HCT116 (cell line): Measurements from ENCODE around the gene PRICKLE3. TPM values are rescaled to one million over a fixed set of nuclear protein-coding genes. Genes with fewer than 3 reads are reported as not detected.

Source experiments
- ATAC-seq: fragments of 200-7000 bp; cut with Tn5 transposase; 2 replicates; pipeline ENCODE4 v1.9.1; 2020; ENCODE audit warnings: mild to moderate bottlenecking, moderate library complexity
- BruUV-seq: library from RNA; stranded (reverse); fragments of 400-500 nt; replicated peaks from 2 replicates; lab custom pipeline; 2021; lab: Mats Ljungman, UMichigan
- CTCF ChIA-PET: fragments of 300-600 bp; sonication (Branson Sonifier 250); formaldehyde crosslinking; loops from one replicate; lab custom pipeline; 2021; ENCODE audit warnings: antibody characterized with exemption; lab: Charles Lee
- POLR2A ChIA-PET: fragments of 300-600, 350-600 bp; sonication (Branson Sonifier 250); formaldehyde crosslinking; loops from one replicate; lab custom pipeline; 2021; ENCODE audit warnings: antibody characterized with exemption; lab: Charles Lee
- RAD21 ChIA-PET, 2 experiments: fragments of 300-600 bp; sonication (Branson Sonifier 250); formaldehyde crosslinking; loops; one replicate each; lab custom pipeline; 2023; ENCODE audit warnings: low total read pairs in 2 of 2; ENCODE audit not compliant: uncharacterized antibody in 2 of 2, unreplicated experiment in 2 of 2, low non-redundant PET in 1 of 2; lab: Charles Lee
- DNase-seq: peaks from one replicate; pipeline ENCODE4 v3.0.0-alpha.2; 2010; ENCODE audit warnings: low read depth, low spot score
- H2AFZ ChIP-seq: fragments of 200-600 bp; shearing (Covaris generic), sonication (generic); 2 replicates; pipeline ENCODE4 v1.6.1; 2017; ENCODE audit warnings: low read depth, mixed run types, mixed read lengths, antibody characterized with exemption, low read length; ENCODE audit not compliant: poor library complexity, severe bottlenecking
- H3K27ac ChIP-seq: 2 replicates; pipeline ENCODE4 v1.5.1; 2012; ENCODE audit warnings: low read depth, low read length
- H3K27me3 ChIP-seq: fragments of 200-600 bp; sonication (generic); 2 replicates; pipeline ENCODE4 v1.6.1; 2016; ENCODE audit warnings: mixed run types, low read length, mixed read lengths; ENCODE audit not compliant: insufficient read depth
- H3K36me3 ChIP-seq, 2 experiments: fragments of 200-500 bp in 1 of 2; fragments of 200-600 bp in 1 of 2; sonication (Bioruptor generic) in 1 of 2; sonication (generic) in 1 of 2; 2 replicates each; pipeline versions ENCODE4 v1.5.1 to v1.6.1; 2014 to 2016; ENCODE audit warnings: low read length in 2 of 2, inconsistent platforms in 1 of 2, mixed read lengths in 1 of 2, mixed run types in 1 of 2; ENCODE audit not compliant: insufficient read depth in 2 of 2, control insufficient read depth in 1 of 2
- H3K4me1 ChIP-seq, 2 experiments: fragments of 200-600 bp in 1 of 2; sonication (generic) in 1 of 2; 2 replicates each; pipeline versions ENCODE4 v1.5.1 to v1.6.1; 2012 to 2017; ENCODE audit warnings: low read length in 2 of 2, inconsistent platforms in 1 of 2, mild to moderate bottlenecking in 1 of 2, mixed read lengths in 1 of 2, mixed run types in 1 of 2, moderate library complexity in 1 of 2; ENCODE audit not compliant: insufficient read depth in 2 of 2, control insufficient read depth in 1 of 2
- H3K4me2 ChIP-seq: fragments of 200-600 bp; sonication (generic); 2 replicates; pipeline ENCODE4 v1.6.1; 2017; ENCODE audit warnings: mixed run types, low read length, mixed read lengths
- H3K4me3 ChIP-seq, 2 experiments: fragments of 200-600 bp in 1 of 2; sonication (generic) in 1 of 2; replicated peaks in 1 of 2; 2 replicates each; pipeline ENCODE4 v1.5.1; 2011 to 2016; ENCODE audit warnings: low read length in 2 of 2, control low read depth in 1 of 2, low read depth in 1 of 2, mild to moderate bottlenecking in 1 of 2, mixed read lengths in 1 of 2, mixed run types in 1 of 2
- H3K79me2 ChIP-seq: fragments of 200-600 bp; sonication (generic); 2 replicates; pipeline ENCODE4 v1.6.1; 2017; ENCODE audit warnings: mild to moderate bottlenecking, mixed run types, low read length, moderate library complexity, mixed read lengths; ENCODE audit not compliant: insufficient read depth
- H3K9ac ChIP-seq: fragments of 200-600 bp; sonication (generic); 2 replicates; pipeline ENCODE4 v1.6.1; 2016; ENCODE audit warnings: low read length, mixed read lengths
- H3K9me2 ChIP-seq: fragments of 200-600 bp; sonication (generic), shearing (Covaris generic); 2 replicates; pipeline ENCODE4 v1.6.1; 2017; ENCODE audit warnings: mixed run types, mild to moderate bottlenecking, moderate library complexity; ENCODE audit not compliant: insufficient read depth
- H3K9me3 ChIP-seq, 2 experiments: fragments of 200-500 bp in 1 of 2; fragments of 200-600 bp in 1 of 2; sonication (Bioruptor generic) in 1 of 2; sonication (generic) in 1 of 2; 2 replicates each; pipeline ENCODE4 v1.6.1; 2014 to 2017; ENCODE audit warnings: low read length in 2 of 2, mixed read lengths in 2 of 2, inconsistent platforms in 1 of 2, low read depth in 1 of 2, mild to moderate bottlenecking in 1 of 2, mixed run types in 1 of 2, moderate library complexity in 1 of 2; ENCODE audit not compliant: control insufficient read depth in 1 of 2, insufficient read depth in 1 of 2
- H4K20me1 ChIP-seq: fragments of 200-600 bp; sonication (generic), shearing (Covaris generic); 2 replicates; pipeline ENCODE4 v1.6.1; 2017; ENCODE audit warnings: mixed run types, mild to moderate bottlenecking, moderate library complexity; ENCODE audit not compliant: insufficient read depth
- CEBPB ChIP-seq: IDR thresholded peaks from 2 replicates; pipeline ENCODE4 v1.6.1; 2012; ENCODE audit warnings: low read depth
- CTCF ChIP-seq, 3 experiments: fragments of 200-600 bp in 1 of 3; sonication (generic) in 1 of 3; IDR thresholded peaks in 2 of 3; conservative IDR thresholded peaks in 1 of 3; 2 replicates each; pipeline ENCODE4 v1.5.1; 2012 to 2017; ENCODE audit warnings: low read depth in 2 of 3, low read length in 2 of 3, antibody characterized with exemption in 1 of 3, borderline replicate concordance in 1 of 3, control low read depth in 1 of 3, mild to moderate bottlenecking in 1 of 3, mixed read lengths in 1 of 3, mixed run types in 1 of 3, moderate library complexity in 1 of 3; ENCODE audit not compliant: insufficient read depth in 1 of 3
- ELF1 ChIP-seq: IDR thresholded peaks from 2 replicates; pipeline ENCODE4 v1.6.1; 2012; ENCODE audit warnings: low read depth, borderline replicate concordance
- EZH2 ChIP-seq: fragments of 200-600 bp; sonication (generic); IDR thresholded peaks from 2 replicates; pipeline ENCODE4 v1.6.1; 2017; ENCODE audit warnings: antibody characterized with exemption, mixed run types
- JUND ChIP-seq: IDR thresholded peaks from 2 replicates; pipeline ENCODE4 v1.6.1; 2012
- POLR2A ChIP-seq: IDR thresholded peaks from 2 replicates; pipeline ENCODE4 v1.7.0; 2011; ENCODE audit warnings: borderline replicate concordance; ENCODE audit not compliant: insufficient read depth, insufficient read length; ENCODE audit errors: extremely low read depth
- POLR2AphosphoS5 ChIP-seq: IDR thresholded peaks from 2 replicates; pipeline ENCODE4 v1.6.1; 2011; ENCODE audit warnings: mild to moderate bottlenecking, low read depth, low read length, moderate library complexity
- RAD21 ChIP-seq: IDR thresholded peaks from 2 replicates; pipeline ENCODE4 v1.6.1; 2012; ENCODE audit warnings: low read depth, mild to moderate bottlenecking
- SIN3A ChIP-seq: IDR thresholded peaks from 2 replicates; pipeline ENCODE4 v1.6.1; 2012; ENCODE audit warnings: low read depth
- SP1 ChIP-seq: IDR thresholded peaks from 2 replicates; pipeline ENCODE4 v1.6.1; 2012; ENCODE audit warnings: low read depth
- TCF7L2 ChIP-seq: IDR thresholded peaks from 2 replicates; pipeline ENCODE4 v1.7.0; 2011; ENCODE audit warnings: borderline replicate concordance, inconsistent platforms; ENCODE audit not compliant: insufficient read depth, insufficient read length; ENCODE audit errors: extremely low read depth
- YY1 ChIP-seq: IDR thresholded peaks from 2 replicates; pipeline ENCODE4 v1.6.1; 2011; ENCODE audit warnings: low read length, low read depth, moderate library complexity, mild to moderate bottlenecking; ENCODE audit not compliant: insufficient replicate concordance; ENCODE audit errors: extremely low read depth
- intact Hi-C: fragments of 100-400 bp; cut with micrococcal nuclease; formaldehyde crosslinking; loops from 2 replicates; pipeline ENCODE4 v1.10.0; 2022
- total RNA-seq: library from RNA; stranded (reverse); gene quantifications from one replicate; pipeline ENCODE4 v1.2.1, GENCODE V29; 2021; ENCODE audit not compliant: unreplicated experiment
- TF ChIP-seq, protein P1 (sequence below): IDR thresholded peaks from 2 replicates; pipeline ENCODE4 v1.6.1; 2012

The PRICKLE3 gene
- total RNA-seq, 1 experiment from 2014 or later: 27.8 TPM

GRCh38 chrX:49212209-49212608, 26.0 kb upstream of the PRICKLE3 start (continued):
- TF ChIP-seq CTCF (IDR thresholded peaks at IDR 0.05 in 2 of 3, conservative IDR thresholded peaks at IDR 0.05 in 1 of 3; ENCODE audit: borderline replicate concordance in 1 of 3, insufficient read depth in 1 of 3, low read depth in 2 of 3, low read length in 2 of 3): no peak
- no peak for TF ChIP-seq TCF7L2
- TF ChIP-seq POLR2A: no peak
- TF ChIP-seq ELF1: no peak
- no peak for TF ChIP-seq SIN3A
- no peak for TF ChIP-seq JUND
- no peak for TF ChIP-seq CEBPB
- TF ChIP-seq EZH2: no peak
- TF ChIP-seq RAD21: no peak
- TF ChIP-seq, protein P1, sequence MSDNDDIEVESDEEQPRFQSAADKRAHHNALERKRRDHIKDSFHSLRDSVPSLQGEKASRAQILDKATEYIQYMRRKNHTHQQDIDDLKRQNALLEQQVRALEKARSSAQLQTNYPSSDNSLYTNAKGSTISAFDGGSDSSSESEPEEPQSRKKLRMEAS: no peak

DNA sequence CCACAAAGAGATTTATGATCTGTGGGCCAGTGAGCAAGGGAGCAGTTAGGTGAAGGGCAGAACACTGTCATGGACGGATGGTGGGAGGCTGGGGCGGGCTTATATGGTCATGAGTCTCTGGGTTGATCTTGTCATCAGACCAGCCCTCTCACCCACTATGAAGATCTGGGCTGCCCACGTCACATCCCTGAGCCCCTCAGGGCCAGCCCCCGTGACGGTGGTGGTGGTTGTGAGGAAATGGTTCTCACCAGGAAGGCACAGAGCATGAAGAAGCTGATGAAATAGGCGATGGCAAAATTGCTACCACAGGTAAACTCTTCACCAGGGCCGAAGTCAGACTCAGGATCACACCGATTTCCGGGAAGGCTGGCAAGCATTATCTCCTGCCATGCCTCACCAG, 24.9 kb upstream of the PRICKLE3 start:
- H3K9ac ChIP-seq: no peak overlapping the region

More for the DNA sequence above, 24.9 kb upstream of the PRICKLE3 start:
- DNase-seq: no peak
- Histone ChIP-seq H3K27ac (no peak overlapping the region), H3K9me3 (no peaks in the 10 kb centered on the region), H2AFZ (no peak overlapping the region), H3K4me2 (no peak overlapping the region), H4K20me1 (no peaks in the 10 kb centered on the region), H3K9me2 (no peaks in the 10 kb centered on the region), H3K4me3 (no peak overlapping the region), H3K4me1 (no peaks in the 10 kb centered on the region)
- RAD21 ChIA-PET: no interaction called here
- intact Hi-C loops: no loop called here
- no peak for ATAC-seq
- BruUV-seq: no TSS peak
- TF ChIP-seq EZH2 (no peak), CTCF (IDR thresholded peaks at IDR 0.05 in 2 of 3, conservative IDR thresholded peaks at IDR 0.05 in 1 of 3; ENCODE audit: borderline replicate concordance in 1 of 3, insufficient read depth in 1 of 3, low read depth in 2 of 3, low read length in 2 of 3) (no peak), POLR2AphosphoS5 (no peak), SP1 (no peak), YY1 (no peak)
- TF ChIP-seq, all 23 proteins: peak for 0
- no peaks in the 10 kb centered on the region for H3K27me3 ChIP-seq
- no peaks in the 10 kb centered on the region for H3K36me3 ChIP-seq
- ChIA-PET POLR2A (no interaction called here), CTCF (no interaction called here)
- H3K79me2 ChIP-seq: no peaks in the 10 kb centered on the region
